HepG2 (cell line): Measurements from ENCODE around the gene MGAT5. TPM values are rescaled to one million over a fixed set of nuclear protein-coding genes. Genes with fewer than 3 reads are reported as not detected.

Source experiments
- ATAC-seq: fragments of 200-7000 bp; cut with Tn5 transposase; 3 replicates; pipeline ENCODE4 v1.9.1; 2020; ENCODE audit warnings: mild to moderate bottlenecking, moderate library complexity
- BruUV-seq: library from RNA; stranded (reverse); fragments of 400-500 nt; replicated peaks from 2 replicates; lab custom pipeline; 2021; lab: Mats Ljungman, UMichigan
- CTCF ChIA-PET: fragments of 300-600 bp; formaldehyde crosslinking; extraction: SDS; loops from one replicate; lab custom pipeline; 2021; ENCODE audit warnings: low total read pairs, inconsistent platforms, low intra/inter-chr PET ratio; lab: Yijun Ruan, JAX
- POLR2A ChIA-PET: fragments of 350-600 bp; sonication (Branson Sonifier 250); formaldehyde crosslinking; loops from one replicate; lab custom pipeline; 2020; ENCODE audit warnings: antibody characterized with exemption, inconsistent platforms; lab: Yijun Ruan, JAX
- DNase-seq: peaks from one replicate; pipeline ENCODE4 v3.0.0-alpha.2; 2015; ENCODE audit warnings: low spot score
- FAIRE-seq: peaks from 3 replicates; lab custom pipeline; 2011; peaks lifted over from hg19 to GRCh38; lab: Jason Lieb, UNC
- H2AFZ ChIP-seq: one replicate; pipeline ENCODE4 v1.6.1; 2011; ENCODE audit warnings: low read length, inconsistent platforms
- H3K27ac ChIP-seq: fragments of 300-600 bp; 3 replicates; pipeline ENCODE4 v1.8.0; 2011; ENCODE audit warnings: mixed run types, mild to moderate bottlenecking, mixed read lengths, low read length, inconsistent platforms; ENCODE audit not compliant: insufficient read depth; ENCODE audit errors: extremely low read length
- H3K27me3 ChIP-seq, 2 experiments: fragments of 200-600 bp in 1 of 2; 2 replicates in 1 of 2; 3 replicates in 1 of 2; pipeline versions ENCODE4 v1.6.0 to v1.8.0; 2011; ENCODE audit warnings: low read length in 2 of 2, mild to moderate bottlenecking in 2 of 2, moderate library complexity in 2 of 2, inconsistent platforms in 1 of 2; ENCODE audit not compliant: insufficient read depth in 2 of 2, control insufficient read depth in 1 of 2
- H3K36me3 ChIP-seq, 2 experiments: fragments of 200-600 bp in 1 of 2; replicated peaks in 1 of 2; 2 replicates in 1 of 2; 3 replicates in 1 of 2; pipeline versions ENCODE4 v1.5.1 to v1.8.0; 2011; ENCODE audit warnings: low read length in 2 of 2, inconsistent platforms in 1 of 2; ENCODE audit not compliant: insufficient read depth in 2 of 2, control insufficient read depth in 1 of 2
- H3K4me1 ChIP-seq: 2 replicates; pipeline ENCODE4 v1.5.1; 2012; ENCODE audit warnings: low read length, inconsistent platforms; ENCODE audit not compliant: insufficient read depth
- H3K4me2 ChIP-seq: 2 replicates; pipeline ENCODE4 v1.6.0; 2011; ENCODE audit warnings: low read depth, low read length, inconsistent platforms
- H3K4me3 ChIP-seq, 3 experiments: fragments of 200-600 bp in 1 of 3; sonication (generic), shearing (Covaris generic) in 1 of 3; replicated peaks in 1 of 3; 2 replicates each; pipeline ENCODE4 v1.5.1; 2011 to 2016; ENCODE audit warnings: low read length in 3 of 3, inconsistent platforms in 2 of 3, low read depth in 2 of 3, mild to moderate bottlenecking in 2 of 3, control low read depth in 1 of 3, mixed read lengths in 1 of 3; ENCODE audit not compliant: insufficient read depth in 1 of 3
- H3K79me2 ChIP-seq: one replicate; pipeline ENCODE4 v1.6.1; 2011; ENCODE audit warnings: low read length, inconsistent platforms; ENCODE audit not compliant: insufficient read depth
- H3K9ac ChIP-seq: 2 replicates; pipeline ENCODE4 v1.6.0; 2011; ENCODE audit warnings: mild to moderate bottlenecking, low read depth, low read length, inconsistent platforms; ENCODE audit not compliant: insufficient read depth
- H3K9me3 ChIP-seq: 2 replicates; pipeline ENCODE4 v1.5.1; 2012; ENCODE audit warnings: mild to moderate bottlenecking, low read length
- H4K20me1 ChIP-seq: 2 replicates; pipeline ENCODE4 v1.6.0; 2011; ENCODE audit warnings: inconsistent platforms, mild to moderate bottlenecking, low read length, moderate library complexity; ENCODE audit not compliant: insufficient read depth
- FOXA1 ChIP-seq, 2 experiments: fragments of 450-650 bp in 1 of 2; sonication (generic) in 1 of 2; formaldehyde crosslinking in 1 of 2; IDR thresholded peaks; 2 replicates each; pipeline versions ENCODE4 v1.4.0 to v1.6.1; 2016 to 2020; ENCODE audit warnings: missing genetic modification reagents in 1 of 2
- FOXC1 ChIP-seq: sonication (generic); formaldehyde crosslinking; IDR thresholded peaks from 2 replicates; pipeline ENCODE4 v1.8.0; 2022; ENCODE audit warnings: mild to moderate bottlenecking, missing genetic modification reagents, borderline replicate concordance
- TIGD3 ChIP-seq: sonication (generic); formaldehyde crosslinking; IDR thresholded peaks from 2 replicates; pipeline ENCODE4 v1.5.1; 2020; ENCODE audit warnings: mild to moderate bottlenecking, missing genetic modification reagents, borderline replicate concordance
- YEATS2 ChIP-seq: sonication (generic); formaldehyde crosslinking; IDR thresholded peaks from 2 replicates; pipeline ENCODE4 v1.4.0; 2020; ENCODE audit warnings: missing genetic modification reagents, borderline replicate concordance
- YY1 ChIP-seq: IDR thresholded peaks from 2 replicates; pipeline ENCODE4 v1.6.1; 2011; ENCODE audit warnings: low read length, low read depth, moderate library complexity, mild to moderate bottlenecking; ENCODE audit not compliant: insufficient read depth, insufficient replicate concordance
- ZMYM3 ChIP-seq: sonication (generic); formaldehyde crosslinking; IDR thresholded peaks from 2 replicates; pipeline ENCODE4 v1.5.1; 2020; ENCODE audit warnings: mild to moderate bottlenecking, missing genetic modification reagents
- ZNF143 ChIP-seq: sonication (generic); formaldehyde crosslinking; IDR thresholded peaks from 2 replicates; pipeline ENCODE4 v1.4.0; 2020; ENCODE audit warnings: missing genetic modification reagents
- ZNF205 ChIP-seq: IDR thresholded peaks from 2 replicates; pipeline ENCODE4 v1.6.1; 2018; ENCODE audit warnings: missing biosample characterization, missing genetic modification reagents
- ZNF720 ChIP-seq: sonication (generic); formaldehyde crosslinking; IDR thresholded peaks from 2 replicates; pipeline ENCODE4 v1.4.0; 2020; ENCODE audit warnings: missing genetic modification reagents
- WGBS: methylation state at CpG from one replicate; pipeline ENCODE4 v1.1.6; 2017; ENCODE audit warnings: low lambda C conversion rate; 5-methylcytosine and 5-hydroxymethylcytosine counted together
- in situ Hi-C: cut with HindIII; loops from 2 replicates; pipeline ENCODE4 v1.10.0; 2017; ENCODE audit warnings: low pct_unique_long_range_greater_than_20kb; ENCODE audit not compliant: extremely low pct_ligation_motif_present
- intact Hi-C: fragments of 100-400 bp; cut with micrococcal nuclease; formaldehyde crosslinking; loops from one replicate; pipeline ENCODE4 v1.10.0; 2022; ENCODE audit not compliant: unreplicated experiment
- polyA plus RNA-seq, 8 experiments: library from polyadenylated mRNA; depleted of rRNA in 3 of 8; stranded (reverse) in 7 of 8; unstranded in 1 of 8; fragments of >200 nt; fragmentation: Illumina TruSeq in 4 of 8; extraction: Trizol in 4 of 8; gene quantifications; 2 replicates each; pipeline versions ENCODE4 v1.2.1 to v1.2.3, GENCODE V29; 2011 to 2016; ENCODE audit warnings: low read depth in 4 of 8, missing spikeins in 1 of 8, mixed read lengths in 1 of 8; ENCODE audit not compliant: insufficient read depth in 1 of 8
- total RNA-seq, 5 experiments: library from RNA; depleted of rRNA; stranded (reverse); fragments of >200 nt; fragmentation: Illumina TruSeq; extraction: Trizol; gene quantifications; 2 replicates each; pipeline ENCODE4 v1.2.3, GENCODE V29; 2016; ENCODE audit warnings: low read depth in 1 of 5
- TF ChIP-seq, protein P1 (sequence below): sonication (generic); formaldehyde crosslinking; IDR thresholded peaks from one replicate; pipeline ENCODE4 v1.5.1; 2020; ENCODE audit warnings: mild to moderate bottlenecking, missing genetic modification reagents; ENCODE audit errors: not compliant biosample characterization

The MGAT5 gene
- total and polyA plus RNA-seq, 2 of the 13 experiments (the other 11 are each of a cell fraction or from before 2014, with no cell fraction given): 33.1 to 60.2 TPM

DNA sequence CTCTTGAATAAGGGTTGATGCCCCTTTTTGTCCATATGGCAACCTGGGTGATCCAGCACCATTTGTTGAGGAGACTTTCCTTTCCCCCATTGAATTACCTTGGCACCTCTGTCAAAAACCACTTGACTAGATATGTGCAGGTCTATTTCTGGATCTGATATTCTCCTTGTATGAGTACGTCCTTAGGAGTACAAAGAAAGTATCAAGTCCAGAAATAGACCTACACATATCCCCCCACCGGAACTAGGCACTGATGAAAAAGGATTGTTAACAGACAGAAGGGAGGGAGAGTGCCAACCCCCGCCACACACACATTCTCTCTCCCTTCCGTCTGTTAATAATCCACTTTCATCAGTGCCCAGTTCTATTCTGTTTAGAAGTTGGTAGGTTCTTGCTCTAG, 239.9 kb downstream of the MGAT5 start:
- Histone ChIP-seq H2AFZ (no peak overlapping the region), H3K27ac (no peak overlapping the region), H4K20me1 (no peaks in the 10 kb centered on the region), H3K4me1 (no peaks in the 10 kb centered on the region)
- POLR2A ChIA-PET: no interaction called here
- no peak for TF ChIP-seq YEATS2 (CRISPR knock-in tag)
- no peak for TF ChIP-seq YY1
- TF ChIP-seq, protein P1, sequence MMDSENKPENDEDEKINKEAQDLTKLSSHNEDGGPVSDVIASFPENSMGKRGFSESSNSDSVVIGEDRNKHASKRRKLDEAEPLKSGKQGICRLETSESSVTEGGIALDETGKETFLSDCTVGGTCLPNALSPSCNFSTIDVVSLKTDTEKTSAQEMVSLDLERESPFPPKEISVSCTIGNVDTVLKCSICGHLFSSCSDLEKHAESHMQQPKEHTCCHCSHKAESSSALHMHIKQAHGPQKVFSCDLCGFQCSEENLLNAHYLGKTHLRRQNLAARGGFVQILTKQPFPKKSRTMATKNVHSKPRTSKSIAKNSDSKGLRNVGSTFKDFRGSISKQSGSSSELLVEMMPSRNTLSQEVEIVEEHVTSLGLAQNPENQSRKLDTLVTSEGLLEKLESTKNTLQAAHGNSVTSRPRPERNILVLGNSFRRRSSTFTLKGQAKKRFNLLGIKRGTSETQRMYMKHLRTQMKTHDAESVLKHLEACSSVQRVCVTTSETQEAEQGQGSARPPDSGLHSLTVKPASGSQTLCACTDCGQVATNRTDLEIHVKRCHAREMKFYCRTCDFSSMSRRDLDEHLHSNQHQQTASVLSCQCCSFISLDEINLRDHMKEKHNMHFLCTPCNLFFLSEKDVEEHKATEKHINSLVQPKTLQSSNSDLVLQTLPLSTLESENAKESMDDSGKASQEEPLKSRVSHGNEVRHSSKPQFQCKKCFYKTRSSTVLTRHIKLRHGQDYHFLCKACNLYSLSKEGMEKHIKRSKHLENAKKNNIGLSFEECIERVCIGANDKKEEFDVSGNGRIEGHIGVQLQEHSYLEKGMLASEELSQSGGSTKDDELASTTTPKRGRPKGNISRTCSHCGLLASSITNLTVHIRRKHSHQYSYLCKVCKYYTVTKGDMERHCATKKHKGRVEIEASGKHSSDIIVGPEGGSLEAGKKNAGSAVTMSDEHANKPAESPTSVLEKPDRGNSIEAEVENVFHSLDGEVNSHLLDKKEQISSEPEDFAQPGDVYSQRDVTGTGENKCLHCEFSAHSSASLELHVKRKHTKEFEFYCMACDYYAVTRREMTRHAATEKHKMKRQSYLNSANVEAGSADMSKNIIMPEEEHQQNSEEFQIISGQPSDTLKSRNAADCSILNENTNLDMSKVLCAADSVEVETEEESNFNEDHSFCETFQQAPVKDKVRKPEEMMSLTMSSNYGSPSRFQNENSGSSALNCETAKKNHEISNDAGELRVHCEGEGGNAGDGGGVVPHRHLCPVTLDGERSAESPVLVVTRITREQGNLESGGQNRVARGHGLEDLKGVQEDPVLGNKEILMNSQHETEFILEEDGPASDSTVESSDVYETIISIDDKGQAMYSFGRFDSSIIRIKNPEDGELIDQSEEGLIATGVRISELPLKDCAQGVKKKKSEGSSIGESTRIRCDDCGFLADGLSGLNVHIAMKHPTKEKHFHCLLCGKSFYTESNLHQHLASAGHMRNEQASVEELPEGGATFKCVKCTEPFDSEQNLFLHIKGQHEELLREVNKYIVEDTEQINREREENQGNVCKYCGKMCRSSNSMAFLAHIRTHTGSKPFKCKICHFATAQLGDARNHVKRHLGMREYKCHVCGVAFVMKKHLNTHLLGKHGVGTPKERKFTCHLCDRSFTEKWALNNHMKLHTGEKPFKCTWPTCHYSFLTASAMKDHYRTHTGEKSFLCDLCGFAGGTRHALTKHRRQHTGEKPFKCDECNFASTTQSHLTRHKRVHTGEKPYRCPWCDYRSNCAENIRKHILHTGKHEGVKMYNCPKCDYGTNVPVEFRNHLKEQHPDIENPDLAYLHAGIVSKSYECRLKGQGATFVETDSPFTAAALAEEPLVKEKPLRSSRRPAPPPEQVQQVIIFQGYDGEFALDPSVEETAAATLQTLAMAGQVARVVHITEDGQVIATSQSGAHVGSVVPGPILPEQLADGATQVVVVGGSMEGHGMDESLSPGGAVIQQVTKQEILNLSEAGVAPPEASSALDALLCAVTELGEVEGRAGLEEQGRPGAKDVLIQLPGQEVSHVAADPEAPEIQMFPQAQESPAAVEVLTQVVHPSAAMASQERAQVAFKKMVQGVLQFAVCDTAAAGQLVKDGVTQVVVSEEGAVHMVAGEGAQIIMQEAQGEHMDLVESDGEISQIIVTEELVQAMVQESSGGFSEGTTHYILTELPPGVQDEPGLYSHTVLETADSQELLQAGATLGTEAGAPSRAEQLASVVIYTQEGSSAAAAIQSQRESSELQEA: no peak
- no peak for TF ChIP-seq FOXA1 (IDR thresholded peaks at IDR 0.05)
- TF ChIP-seq FOXA1 (CRISPR knock-in tag; IDR thresholded peaks at IDR 0.05): no peak
- no peak for TF ChIP-seq ZNF720 (CRISPR knock-in tag)
- no peak for TF ChIP-seq ZNF143 (CRISPR knock-in tag)
- no peak for TF ChIP-seq FOXC1 (CRISPR knock-in tag)
- TF ChIP-seq ZNF205 (CRISPR knock-in tag): no peak
- no peak for TF ChIP-seq ZMYM3 (CRISPR knock-in tag)
- TF ChIP-seq TIGD3 (CRISPR knock-in tag): no peak
- TF ChIP-seq, all 625 proteins: peak for 0
- no peak overlapping the region for H3K9ac ChIP-seq
- WGBS: 25% methylated on average over 4 of the region's 4 CpGs
- FAIRE-seq (no peak), ATAC-seq (no peak), DNase-seq (no peak)
- BruUV-seq: no TSS peak
- intact Hi-C loops (no loop called here), in situ Hi-C loops (no loop called here)
- CTCF ChIA-PET: no interaction called here
- no peak overlapping the region for H3K4me3 ChIP-seq
- no peaks in the 10 kb centered on the region for H3K79me2 ChIP-seq
- H3K9me3 ChIP-seq: no peaks in the 10 kb centered on the region
- H3K36me3 ChIP-seq: no peaks in the 10 kb centered on the region
- H3K4me2 ChIP-seq: no peak overlapping the region
- H3K27me3 ChIP-seq: peaks cover 2 to 54% of the 10 kb centered on the region in 2 experiments
